ENCODE measurements around the gene ZBTB25. TPM values are rescaled to one million over a fixed set of nuclear protein-coding genes. Genes with fewer than 3 reads are reported as not detected.
A peak's percentile ranks its signal among the peaks of the same experiment; 100 is the strongest.

ZBTB25 gene
- total RNA-seq, 2 experiments from 2014 or later, result 56.8 to 58.1 TPM

DNA sequence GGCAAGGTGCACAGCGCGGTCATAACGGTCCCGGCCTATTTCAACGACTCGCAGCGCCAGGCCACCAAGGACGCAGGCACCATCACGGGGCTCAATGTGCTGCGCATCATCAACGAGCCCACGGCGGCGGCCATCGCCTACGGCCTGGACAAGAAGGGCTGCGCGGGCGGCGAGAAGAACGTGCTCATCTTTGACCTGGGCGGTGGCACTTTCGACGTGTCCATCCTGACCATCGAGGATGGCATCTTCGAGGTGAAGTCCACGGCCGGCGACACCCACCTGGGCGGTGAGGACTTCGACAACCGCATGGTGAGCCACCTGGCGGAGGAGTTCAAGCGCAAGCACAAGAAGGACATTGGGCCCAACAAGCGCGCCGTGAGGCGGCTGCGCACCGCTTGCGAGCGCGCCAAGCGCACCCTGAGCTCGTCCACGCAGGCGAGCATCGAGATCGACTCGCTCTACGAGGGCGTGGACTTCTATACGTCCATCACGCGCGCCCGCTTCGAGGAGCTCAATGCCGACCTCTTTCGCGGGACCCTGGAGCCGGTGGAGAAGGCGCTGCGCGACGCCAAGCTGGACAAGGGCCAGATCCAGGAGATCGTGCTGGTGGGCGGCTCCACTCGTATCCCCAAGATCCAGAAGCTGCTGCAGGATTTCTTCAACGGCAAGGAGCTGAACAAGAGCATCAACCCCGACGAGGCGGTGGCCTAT is 37.8 kb upstream of the ZBTB25 start:
- Histone ChIP-seq H3K27me3 (ENCODE audit: control insufficient read depth in 1 of 2, insufficient read depth in 2 of 2, low read length in 2 of 2) (no peaks in the 10 kb centered on the region), H3K27ac (ENCODE audit: low read depth in 1 of 2, low read length in 2 of 2) (no peak overlapping the region), H3K4me1 (ENCODE audit: insufficient read depth, low read length) (peaks cover 41% of the 10 kb centered on the region), H3K9me3 (ENCODE audit: control insufficient read depth in 1 of 2, insufficient read depth in 1 of 2, low read length in 2 of 2) (peaks cover 0 to 24% of the 10 kb centered on the region in 2 experiments), H3K4me3 (ENCODE audit: low read length) (peak overlapping the region; percentile 86), H3K36me3 (ENCODE audit: insufficient read depth, low read length) (no peaks in the 10 kb centered on the region)
- ChIA-PET POLR2A (interaction anchor here (0.6 to 5.3 kb wide), 8 partner anchors 8 to 1254 kb away, joined by 3 to 67 read pairs (median 4); partner anchors contain the start of genes CHURC1, PPP1R36, ZBTB1 and ZBTB25), CTCF (no interaction called here)
- no peak for ATAC-seq (ENCODE audit: poor library complexity)
- Mint-ChIP-seq H3K27ac (no peak overlapping the region), H3K36me3 (ENCODE audit: low read depth) (peaks cover 6% of the 10 kb centered on the region), H3K27me3 (peaks cover 6% of the 10 kb centered on the region), H3K4me3 (peak overlapping the region; percentile 98), H3K9me3 (no peaks in the 10 kb centered on the region), H3K4me1 (ENCODE audit: low read depth) (peaks cover 43% of the 10 kb centered on the region)
- peak in 7 of 14 experiments; percentile 3 to 59 (median 15) for DNase-seq
- intact Hi-C loops (cut with DNase I, micrococcal nuclease), result loop anchor here (2.0 to 10.0 kb wide), 4 partner anchors 39 to 997 kb away; partner anchors contain the start of genes CHURC1 (in 1 of the 2), PPP2R5E (in 1 of the 2) and ZBTB25 (in 1 of the 2)
- TF ChIP-seq, protein P1, sequence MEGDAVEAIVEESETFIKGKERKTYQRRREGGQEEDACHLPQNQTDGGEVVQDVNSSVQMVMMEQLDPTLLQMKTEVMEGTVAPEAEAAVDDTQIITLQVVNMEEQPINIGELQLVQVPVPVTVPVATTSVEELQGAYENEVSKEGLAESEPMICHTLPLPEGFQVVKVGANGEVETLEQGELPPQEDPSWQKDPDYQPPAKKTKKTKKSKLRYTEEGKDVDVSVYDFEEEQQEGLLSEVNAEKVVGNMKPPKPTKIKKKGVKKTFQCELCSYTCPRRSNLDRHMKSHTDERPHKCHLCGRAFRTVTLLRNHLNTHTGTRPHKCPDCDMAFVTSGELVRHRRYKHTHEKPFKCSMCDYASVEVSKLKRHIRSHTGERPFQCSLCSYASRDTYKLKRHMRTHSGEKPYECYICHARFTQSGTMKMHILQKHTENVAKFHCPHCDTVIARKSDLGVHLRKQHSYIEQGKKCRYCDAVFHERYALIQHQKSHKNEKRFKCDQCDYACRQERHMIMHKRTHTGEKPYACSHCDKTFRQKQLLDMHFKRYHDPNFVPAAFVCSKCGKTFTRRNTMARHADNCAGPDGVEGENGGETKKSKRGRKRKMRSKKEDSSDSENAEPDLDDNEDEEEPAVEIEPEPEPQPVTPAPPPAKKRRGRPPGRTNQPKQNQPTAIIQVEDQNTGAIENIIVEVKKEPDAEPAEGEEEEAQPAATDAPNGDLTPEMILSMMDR (IDR thresholded peaks at IDR 0.05), result no peak

- H3K27ac Mint-ChIP-seq, result peak within 1 kb of the TSS; percentile 78
- ChIA-PET CTCF (interaction anchor here (0.6 to 1.6 kb wide), 14 partner anchors 9 to 386 kb away, joined by 3 to 11 read pairs (median 4); partner anchors contain the start of gene ZBTB1), POLR2A (interaction anchor here (0.5 to 5.3 kb wide), 15 partner anchors 9 to 898 kb away, joined by 3 to 67 read pairs (median 3); partner anchors contain the start of genes CHURC1, MTHFD1, PPP1R36 and ZBTB1)
- TF ChIP-seq, protein P1 (IDR thresholded peaks at IDR 0.05), result peak; percentile 72
- peaks cover 43% of the 10 kb centered on the region for H3K4me1 Mint-ChIP-seq (ENCODE audit: low read depth)
- Histone ChIP-seq H3K36me3 (ENCODE audit: insufficient read depth, low read length) (no peaks in the 10 kb centered on the region), H3K9me3 (ENCODE audit: control insufficient read depth in 1 of 2, insufficient read depth in 1 of 2, low read length in 2 of 2) (peaks cover 0 to 26% of the 10 kb centered on the region in 2 experiments), H3K4me1 (ENCODE audit: insufficient read depth, low read length) (peaks cover 41% of the 10 kb centered on the region), H3K4me3 (ENCODE audit: low read length) (peak within 1 kb of the TSS; percentile 86), H3K27ac (ENCODE audit: low read depth in 1 of 2, low read length in 2 of 2) (no peak within 1 kb of the TSS), H3K27me3 (ENCODE audit: control insufficient read depth in 1 of 2, insufficient read depth in 2 of 2, low read length in 2 of 2) (no peaks in the 10 kb centered on the region)
- peak within 1 kb of the TSS; percentile 98 for H3K4me3 Mint-ChIP-seq
- DNase-seq (peak; percentile 85 to 98 (median 92)), ATAC-seq (ENCODE audit: poor library complexity) (peak; percentile 84)
- H3K9me3 Mint-ChIP-seq, result no peaks in the 10 kb centered on the region
- intact Hi-C loops (cut with DNase I, micrococcal nuclease), result loop anchor here (1.0 to 10.0 kb wide), 5 partner anchors 38 to 996 kb away; partner anchors contain the start of genes CHURC1 (in 1 of the 2), PPP2R5E (in 1 of the 2) and ZBTB25 (in 1 of the 2)
- peaks cover 6% of the 10 kb centered on the region for H3K36me3 Mint-ChIP-seq (ENCODE audit: low read depth)
- peaks cover 6% of the 10 kb centered on the region for H3K27me3 Mint-ChIP-seq
These were observed 36.9 kb upstream of the ZBTB25 start, which contains the start of gene HSPA2 for GRCh38 chr14:64540208-64541202. TSS of gene HSPA2 (plus strand) at chr14:64540741. CDS start at chr14:64540850, 109 bp downstream.

All from CD4-positive, alpha-beta T cell (primary cell).